Activated CD4-positive, alpha-beta T cell treated with anti-CD3 and anti-CD28 coated beads, Interleukin-2, amount 50 U/mL, for 48 hours (primary cell): ENCODE data around the gene KLHL2.
"Not testable (repeated sequence)": the region's sequence is repeated elsewhere in the genome, so short reads cannot be mapped to it uniquely, and the experiment has no call there.

Source experiments
- DNase-seq, 2 experiments: peaks; one replicate each; pipeline ENCODE4 v3.0.0-alpha.2; 2020

KLHL2 gene

GRCh38 chr4:165203541-165204461 lies 3.6 kb upstream of the KLHL2 start:
- no peak for DNase-seq

- DNase-seq = peak; percentile 9 to 37
Measured at GRCh38 chr4:165204462-165204830, 2.9 kb upstream of the KLHL2 start.

- DNase-seq = peak in 1 of 2 experiments; percentile 43
Measured at GRCh38 chr4:165207016-165207430, 338 bp upstream of the KLHL2 start.

GRCh38 chr4:165208221-165208652 lies 876 bp downstream of the KLHL2 start:
- no peak for DNase-seq

- DNase-seq = peak; percentile 8 to 26
Measured at GRCh38 chr4:165208741-165209388, 1.5 kb downstream of the KLHL2 start.

GRCh38 chr4:165209796-165210195 lies 2.4 kb downstream of the KLHL2 start:
- no peak for DNase-seq

GRCh38 chr4:165210566-165210965 lies 3.2 kb downstream of the KLHL2 start:
- DNase-seq = no peak

- DNase-seq = not testable (repeated sequence)
Measured at GRCh38 chr4:165212647-165213046, 5.3 kb downstream of the KLHL2 start.

- DNase-seq = not testable (repeated sequence)
Measured at GRCh38 chr4:165213404-165213803, 6.0 kb downstream of the KLHL2 start.

- not testable (repeated sequence) for DNase-seq
Measured at GRCh38 chr4:165213991-165214709, 6.8 kb downstream of the KLHL2 start.

- peak; percentile 27 to 42 for DNase-seq
Measured at GRCh38 chr4:165215034-165215751, 7.8 kb downstream of the KLHL2 start.

- not testable (repeated sequence) for DNase-seq
Measured at GRCh38 chr4:165215761-165216487, 8.6 kb downstream of the KLHL2 start.

GRCh38 chr4:165217325-165217724 lies 10.0 kb downstream of the KLHL2 start:
- DNase-seq = no peak

- DNase-seq = not testable (repeated sequence)
Measured at GRCh38 chr4:165221306-165221705, 13.9 kb downstream of the KLHL2 start.

GRCh38 chr4:165221993-165222650 lies 14.8 kb downstream of the KLHL2 start:
- not testable (repeated sequence) for DNase-seq

GRCh38 chr4:165222651-165222994 lies 15.3 kb downstream of the KLHL2 start:
- no peak for DNase-seq

- not testable (repeated sequence) for DNase-seq
Measured at GRCh38 chr4:165227401-165227800, 20.0 kb downstream of the KLHL2 start.

GRCh38 chr4:165229490-165230200 lies 22.3 kb downstream of the KLHL2 start:
- not testable (repeated sequence) for DNase-seq

GRCh38 chr4:165232623-165233433 lies 25.5 kb downstream of the KLHL2 start:
- not testable (repeated sequence) for DNase-seq

GRCh38 chr4:165234766-165235165 lies 27.4 kb downstream of the KLHL2 start:
- DNase-seq = no peak
